ENCODE data around the gene MB21D2. TPM values are rescaled to one million over a fixed set of nuclear protein-coding genes. Genes with fewer than 3 reads are reported as not detected.

MB21D2 gene
- polyA plus RNA-seq, 3 donors = 14.0 to 18.6 (median 15.4) TPM

- DNase-seq = no peak
Measured at GRCh38 chr3:192928720-192929119, 11.1 kb upstream of the MB21D2 start.

GRCh38 chr3:192928016-192928415 is 10.4 kb upstream of the MB21D2 start:
- DNase-seq = no peak

GRCh38 chr3:192927016-192927415 is 9.4 kb upstream of the MB21D2 start:
- no peak for DNase-seq

- no peak for DNase-seq
Measured at GRCh38 chr3:192923731-192924130, 6.1 kb upstream of the MB21D2 start.

GRCh38 chr3:192921793-192922192 is 4.1 kb upstream of the MB21D2 start:
- no peak for DNase-seq

GRCh38 chr3:192920411-192920810 is 2.8 kb upstream of the MB21D2 start:
- no peak for DNase-seq

- DNase-seq = no peak
Measured at GRCh38 chr3:192919901-192920300, 2.2 kb upstream of the MB21D2 start.

DNA sequence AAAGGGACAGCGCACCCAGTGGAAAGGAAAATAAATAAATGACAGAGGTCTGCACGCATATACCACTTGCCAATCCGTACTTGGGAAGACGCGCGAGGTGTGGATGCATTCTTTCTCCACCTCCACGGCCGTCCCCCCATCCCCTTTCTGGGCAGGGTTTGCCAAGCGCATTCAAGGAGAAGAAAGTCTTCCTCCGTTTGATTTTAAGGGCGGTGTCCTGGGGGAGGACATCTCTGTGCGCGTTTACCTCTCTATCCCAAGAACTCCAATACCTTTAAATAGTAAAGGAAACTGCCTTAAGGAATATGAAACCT is 576 bp upstream of the MB21D2 start:
- DNase-seq = no peak

GRCh38 chr3:192917028-192917403 is 640 bp downstream of the MB21D2 start:
- DNase-seq = peak; percentile 56

DNA sequence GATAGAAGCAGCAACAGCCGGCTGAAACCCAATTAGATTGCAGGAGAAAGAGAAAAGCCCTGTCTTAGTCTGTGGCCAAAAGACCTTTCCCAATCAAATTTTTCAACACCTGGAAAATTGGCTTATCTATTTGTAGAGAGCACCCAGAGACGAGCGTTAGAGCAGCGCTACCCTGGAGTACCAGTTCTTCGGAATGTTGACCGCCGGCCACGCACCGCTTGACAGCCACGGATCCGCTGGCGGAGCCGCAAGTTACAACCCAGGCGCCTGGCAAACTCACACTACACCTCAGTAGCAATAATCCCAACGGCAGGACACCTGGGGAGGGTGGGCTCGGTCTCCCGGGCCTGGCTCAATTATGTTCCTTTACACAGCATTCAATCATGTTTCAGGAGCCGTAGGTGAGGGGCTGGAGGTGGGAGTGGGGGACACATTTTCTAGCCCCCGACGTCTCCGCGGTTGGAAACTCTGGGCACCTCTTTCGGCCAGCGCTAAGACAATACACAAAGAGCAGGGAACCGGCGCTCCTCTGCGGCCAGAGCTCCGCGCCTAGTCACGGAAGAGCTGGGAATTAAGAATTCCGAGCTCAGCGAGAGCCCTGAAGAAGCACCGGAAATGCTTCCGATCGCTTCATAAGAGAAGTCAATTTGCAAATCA is 1.2 kb downstream of the MB21D2 start:
- peak; percentile 54 for DNase-seq

- DNase-seq = no peak
Measured at GRCh38 chr3:192915722-192916121, 1.9 kb downstream of the MB21D2 start.

GRCh38 chr3:192915304-192915703 is 2.4 kb downstream of the MB21D2 start:
- DNase-seq = peak; percentile 35

DNA sequence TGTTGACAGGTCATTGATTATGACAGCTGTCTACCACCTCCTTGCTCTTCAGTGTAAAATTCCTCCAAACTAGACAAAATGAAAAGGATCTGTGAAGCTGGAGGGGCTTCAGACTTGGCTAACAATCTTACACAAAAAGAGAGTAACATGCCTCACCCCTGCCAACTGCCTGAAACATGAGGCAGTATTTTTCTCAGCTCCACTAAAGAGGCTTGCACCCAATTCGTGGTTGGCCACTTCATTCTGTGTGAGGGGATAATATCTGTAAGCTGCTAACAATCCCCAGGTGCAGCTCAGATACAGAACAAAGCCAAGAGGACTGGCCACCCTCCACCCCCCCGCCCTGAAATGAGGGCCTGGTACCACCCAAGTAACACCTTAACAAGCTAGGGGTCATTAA is 2.8 kb downstream of the MB21D2 start:
- no peak for DNase-seq

DNA sequence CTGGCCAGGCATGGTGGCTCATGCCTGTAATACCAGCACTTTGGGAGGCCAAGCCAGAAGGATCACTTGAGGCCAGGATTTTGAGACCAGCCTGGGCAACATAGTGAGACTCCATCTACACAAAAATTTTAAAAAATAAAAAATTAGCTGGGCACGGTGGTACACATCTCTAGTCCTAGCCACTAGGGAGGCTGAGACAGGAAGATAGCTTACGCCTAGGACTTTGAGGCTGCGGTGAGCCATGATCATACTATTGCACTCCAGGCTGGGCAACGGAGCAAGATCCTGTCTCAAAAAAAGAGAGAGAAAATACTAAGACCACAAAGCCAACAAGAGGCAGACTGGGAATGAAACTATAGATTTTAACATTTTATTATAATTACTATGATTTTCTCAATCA is 4.1 kb downstream of the MB21D2 start:
- DNase-seq = no peak

DNA sequence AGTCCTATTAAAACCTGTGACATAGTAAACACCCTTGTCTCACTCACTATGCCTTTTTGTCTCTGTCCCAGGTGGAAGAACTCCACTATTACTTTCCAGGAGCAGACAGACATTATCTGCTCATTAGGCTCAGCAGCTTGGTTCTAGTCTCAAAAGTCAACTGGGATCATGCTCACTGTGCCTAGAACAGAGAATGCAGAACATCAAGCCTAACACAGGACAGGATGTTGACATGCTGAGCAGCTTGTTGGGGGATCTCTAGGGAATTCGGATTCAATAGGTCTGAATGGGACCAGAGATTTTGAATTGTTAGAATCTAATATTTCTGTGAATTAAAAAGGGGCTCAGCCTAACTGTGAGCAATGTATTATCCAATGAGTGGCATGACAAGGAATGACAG is 6.4 kb downstream of the MB21D2 start:
- no peak for DNase-seq

DNA sequence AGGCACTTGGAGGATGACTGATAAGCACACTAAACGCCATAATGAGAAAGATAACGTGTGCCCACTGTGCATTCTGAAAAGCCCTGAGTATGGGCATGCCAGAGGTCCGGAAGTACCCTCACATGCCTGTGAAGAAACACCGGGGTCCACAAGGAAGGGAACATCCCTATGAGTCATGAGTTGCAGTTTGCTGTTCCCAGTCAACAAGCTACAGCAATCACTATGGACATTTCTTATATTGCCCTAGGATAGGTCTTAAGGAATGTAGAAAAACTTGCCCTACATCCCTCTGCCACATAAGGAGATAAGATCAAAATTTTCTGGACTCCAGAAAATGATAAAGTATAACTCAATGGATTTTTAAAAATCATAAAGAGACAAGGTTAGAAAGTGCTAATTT is 9.9 kb downstream of the MB21D2 start:
- DNase-seq = no peak

- DNase-seq = no peak
Measured at GRCh38 chr3:192906940-192907339, 10.7 kb downstream of the MB21D2 start.

GRCh38 chr3:192905980-192906678 is 11.5 kb downstream of the MB21D2 start:
- DNase-seq = no peak

- no peak for DNase-seq
Measured at GRCh38 chr3:192904632-192905289, 12.9 kb downstream of the MB21D2 start.

GRCh38 chr3:192902549-192902948 is 15.1 kb downstream of the MB21D2 start:
- DNase-seq = no peak

DNA sequence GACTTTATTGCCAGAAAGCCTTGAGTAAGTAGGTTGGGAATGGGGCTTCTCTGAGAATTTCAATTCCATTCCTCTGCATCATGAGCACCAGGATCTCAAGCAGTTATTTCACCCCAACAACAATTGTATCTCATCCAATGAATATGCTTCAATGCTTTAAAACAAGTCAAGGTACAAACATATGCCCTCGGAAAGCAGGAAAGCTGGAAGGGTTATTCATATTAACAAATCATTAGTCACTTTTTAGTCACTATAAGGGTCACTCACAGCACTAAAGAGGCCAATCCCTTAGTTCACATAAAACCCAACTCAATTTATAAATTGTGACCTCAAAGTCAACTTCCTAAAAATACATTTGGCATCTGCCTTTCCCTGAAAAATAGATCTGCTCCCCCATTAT is 16.2 kb downstream of the MB21D2 start:
- DNase-seq = no peak

GRCh38 chr3:192899540-192899982 is 18.1 kb downstream of the MB21D2 start:
- no peak for DNase-seq

GRCh38 chr3:192897005-192897404 is 20.7 kb downstream of the MB21D2 start:
- no peak for DNase-seq

GRCh38 chr3:192896208-192896607 is 21.4 kb downstream of the MB21D2 start:
- DNase-seq = no peak

Data from renal pelvis (tissue), 4 donors.